ENCODE measurements around the gene ZNF486.
"Not testable (repeated sequence)": the region's sequence is repeated elsewhere in the genome, so short reads cannot be mapped to it uniquely, and the experiment has no call there.

- TF ChIP-seq CTCF, POLR2A (IDR thresholded peaks at IDR 0.05): not testable (repeated sequence)
Measured at GRCh38 chr19:20179956-20180355, 12.9 kb downstream of the ZNF486 start.

All from esophagus squamous epithelium (tissue), 4 donors.